BJ (cell line): ENCODE results near the gene RIPK1. TPM values are rescaled to one million over a fixed set of nuclear protein-coding genes. Genes with fewer than 3 reads are reported as not detected.

Experiments
- CTCF ChIA-PET: fragments of 350-600 bp; formaldehyde crosslinking; extraction: SDS; loops from one replicate; lab custom pipeline; 2021; ENCODE audit warnings: antibody characterized with exemption, inconsistent platforms; lab: Yijun Ruan, JAX
- POLR2A ChIA-PET: fragments of 300-600 bp; sonication (Branson Sonifier 250); formaldehyde crosslinking; extraction: SDS; loops from one replicate; lab custom pipeline; 2021; ENCODE audit warnings: antibody characterized with exemption; lab: Charles Lee
- DNase-seq: peaks from one replicate; pipeline ENCODE4 v3.0.0-alpha.2; 2011; ENCODE audit warnings: low read depth
- H3K27me3 ChIP-seq: 2 replicates; pipeline ENCODE4 v1.6.0; 2011; ENCODE audit warnings: low read length; ENCODE audit not compliant: control insufficient read depth, insufficient read depth
- H3K36me3 ChIP-seq: 2 replicates; pipeline ENCODE4 v1.5.1; 2011; ENCODE audit warnings: low read length; ENCODE audit not compliant: control insufficient read depth, insufficient read depth
- H3K4me3 ChIP-seq: 2 replicates; pipeline ENCODE4 v1.5.1; 2011; ENCODE audit warnings: low read depth, mild to moderate bottlenecking, control low read depth, low read length
- CTCF ChIP-seq: IDR thresholded peaks from 2 replicates; pipeline ENCODE4 v1.5.1; 2011; ENCODE audit warnings: low read depth, mild to moderate bottlenecking, control low read depth, inconsistent platforms, low read length, moderate library complexity; ENCODE audit not compliant: insufficient read depth
- polyA plus RNA-seq: library from polyadenylated mRNA; depleted of rRNA; stranded (reverse); fragments of >200 nt; gene quantifications from 2 replicates; pipeline ENCODE4 v1.2.3, GENCODE V29; 2011

RIPK1 gene
- polyA plus RNA-seq, 1 experiment = 19.5 TPM

- Histone ChIP-seq H3K4me3 (no peak overlapping the region), H3K27me3 (no peaks in the 10 kb centered on the region), H3K36me3 (peaks cover 7% of the 10 kb centered on the region; the same call in 1 of the 2 replicates)
- POLR2A ChIA-PET = interaction anchor here (0.6 kb wide), 1 partner anchor 16 kb away, joined by 4 read pairs; no protein-coding TSS in a partner anchor
- no peak for DNase-seq
- no peak for TF ChIP-seq CTCF
- CTCF ChIA-PET = interaction anchor here (0.6 to 1.9 kb wide), 4 partner anchors 25 to 128 kb away, joined by 3 to 4 read pairs (median 3); partner anchors contain the start of genes PSMG4 and TUBB2A
These were observed 63.4 kb downstream of the RIPK1 start for GRCh38 chr6:3131695-3132094.

- ChIA-PET CTCF (interaction anchor here (1.9 kb wide), 1 partner anchor 126 kb away, joined by 4 read pairs; the partner anchor contains the start of gene PSMG4), POLR2A (no interaction called here)
- TF ChIP-seq CTCF = no peak
- H3K27me3 ChIP-seq = no peaks in the 10 kb centered on the region
- no peak overlapping the region for H3K4me3 ChIP-seq
- DNase-seq = no peak
- H3K36me3 ChIP-seq = peaks cover 7% of the 10 kb centered on the region
These were observed 65.2 kb downstream of the RIPK1 start for GRCh38 chr6:3133515-3133914.

GRCh38 chr6:3135668-3136291 is 67.5 kb downstream of the RIPK1 start:
- peaks cover 6% of the 10 kb centered on the region for H3K36me3 ChIP-seq
- TF ChIP-seq CTCF = no peak
- DNase-seq = no peak
- ChIA-PET CTCF (interaction anchor here (1.0 to 1.9 kb wide), 3 partner anchors 9 to 116 kb away, joined by 3 to 6 read pairs (median 4); no protein-coding TSS in a partner anchor), POLR2A (no interaction called here)
- no peak overlapping the region for H3K4me3 ChIP-seq
- H3K27me3 ChIP-seq = no peaks in the 10 kb centered on the region

DNA sequence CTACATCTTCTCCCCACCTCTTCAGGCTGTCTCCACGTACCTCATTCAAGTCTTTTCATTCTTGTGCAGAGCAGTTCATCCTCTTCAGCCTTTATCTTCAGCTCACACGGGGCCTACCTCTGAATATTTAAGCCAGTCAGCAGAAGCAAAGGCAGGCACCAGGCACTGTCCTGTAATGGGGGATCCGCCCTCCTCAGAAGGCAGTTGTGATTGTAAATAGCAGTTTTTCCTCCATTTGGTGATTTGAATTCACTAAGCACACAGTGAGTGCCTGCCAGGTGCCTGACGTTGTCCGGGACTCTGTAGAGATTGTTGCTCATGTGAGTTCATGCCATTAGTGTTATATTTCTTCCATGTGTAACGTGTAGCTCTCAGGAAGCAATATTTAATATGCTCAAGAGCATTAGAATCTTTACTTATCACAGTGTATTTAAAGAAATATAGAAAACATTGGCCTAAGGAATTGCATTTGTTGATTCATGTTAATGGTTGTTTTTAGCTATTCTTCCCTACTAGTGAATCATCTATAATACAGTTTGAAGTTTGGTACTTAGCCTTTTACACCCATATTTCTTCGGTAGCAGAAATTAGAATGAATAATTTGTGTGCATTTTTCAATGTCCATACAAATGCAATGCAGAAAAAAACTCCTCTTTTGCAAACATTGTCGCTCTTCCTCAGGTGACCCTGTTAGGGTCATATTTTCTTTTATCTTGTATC is 68.2 kb downstream of the RIPK1 start:
- DNase-seq = no peak
- ChIA-PET POLR2A (no interaction called here), CTCF (interaction anchor here (1.0 to 1.9 kb wide), 3 partner anchors 10 to 115 kb away, joined by 3 to 6 read pairs (median 4); no protein-coding TSS in a partner anchor)
- Histone ChIP-seq H3K27me3 (no peaks in the 10 kb centered on the region), H3K4me3 (no peak overlapping the region), H3K36me3 (peaks cover 6% of the 10 kb centered on the region)
- no peak for TF ChIP-seq CTCF
